Fibroblast of pulmonary artery (primary cell): ENCODE results near the gene SLC43A2.

Experiments used
- DNase-seq: peaks from one replicate; pipeline ENCODE4 v3.0.0-alpha.2; 2010; ENCODE audit warnings: low read depth
- H3K4me3 ChIP-seq: replicated peaks from 2 replicates; pipeline ENCODE4 v1.5.1; 2011; ENCODE audit warnings: low read depth, mild to moderate bottlenecking, control low read depth, low read length, moderate library complexity
- TF ChIP-seq, protein P1 (sequence below): IDR thresholded peaks from 2 replicates; pipeline ENCODE4 v1.5.1; 2011; ENCODE audit warnings: mild to moderate bottlenecking, control low read depth, low read length, inconsistent platforms; ENCODE audit errors: missing control alignments

SLC43A2 gene

DNA sequence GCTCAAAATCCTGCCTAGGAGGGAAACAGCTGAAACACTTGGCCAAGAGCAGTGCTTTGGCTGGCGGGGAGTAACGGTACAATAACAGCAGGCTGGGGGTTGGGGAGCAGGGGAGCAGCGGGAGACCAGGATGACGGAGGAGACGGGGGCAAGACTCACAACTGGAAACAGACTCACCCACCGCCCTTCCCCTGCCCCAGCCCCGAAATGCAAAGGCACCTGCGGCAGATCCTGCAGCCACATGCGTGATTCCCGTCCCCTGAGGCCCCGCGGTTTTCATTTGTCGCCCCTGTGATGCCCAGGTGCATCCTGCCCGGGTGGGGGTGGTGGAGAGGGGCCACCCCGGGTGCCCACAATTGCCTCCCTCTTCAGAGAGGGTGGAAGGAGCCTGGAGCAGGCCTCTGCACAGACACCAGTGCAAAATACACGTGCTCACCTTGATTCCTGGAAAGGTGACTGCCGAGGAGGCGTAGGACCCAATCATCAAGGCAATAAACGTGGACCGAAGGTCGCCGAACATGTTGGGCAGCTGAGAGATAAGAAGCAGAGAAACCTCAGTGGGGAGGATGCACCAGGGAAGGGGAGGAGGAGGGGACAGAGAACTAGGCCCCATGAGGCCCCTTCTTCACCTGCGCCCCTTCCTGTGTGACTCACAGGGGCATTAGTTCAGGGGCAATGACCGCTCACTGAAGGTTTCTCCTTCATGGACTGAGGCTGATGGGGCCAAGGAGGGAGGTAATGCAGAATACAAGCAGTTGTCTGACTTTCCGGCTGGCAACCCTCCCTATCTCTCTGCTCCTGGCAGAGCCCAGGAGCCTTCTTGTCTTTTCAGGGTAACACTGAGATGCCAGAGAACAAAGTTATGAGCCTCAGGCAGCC is 35.6 kb downstream of the SLC43A2 start:
- TF ChIP-seq, protein P1, sequence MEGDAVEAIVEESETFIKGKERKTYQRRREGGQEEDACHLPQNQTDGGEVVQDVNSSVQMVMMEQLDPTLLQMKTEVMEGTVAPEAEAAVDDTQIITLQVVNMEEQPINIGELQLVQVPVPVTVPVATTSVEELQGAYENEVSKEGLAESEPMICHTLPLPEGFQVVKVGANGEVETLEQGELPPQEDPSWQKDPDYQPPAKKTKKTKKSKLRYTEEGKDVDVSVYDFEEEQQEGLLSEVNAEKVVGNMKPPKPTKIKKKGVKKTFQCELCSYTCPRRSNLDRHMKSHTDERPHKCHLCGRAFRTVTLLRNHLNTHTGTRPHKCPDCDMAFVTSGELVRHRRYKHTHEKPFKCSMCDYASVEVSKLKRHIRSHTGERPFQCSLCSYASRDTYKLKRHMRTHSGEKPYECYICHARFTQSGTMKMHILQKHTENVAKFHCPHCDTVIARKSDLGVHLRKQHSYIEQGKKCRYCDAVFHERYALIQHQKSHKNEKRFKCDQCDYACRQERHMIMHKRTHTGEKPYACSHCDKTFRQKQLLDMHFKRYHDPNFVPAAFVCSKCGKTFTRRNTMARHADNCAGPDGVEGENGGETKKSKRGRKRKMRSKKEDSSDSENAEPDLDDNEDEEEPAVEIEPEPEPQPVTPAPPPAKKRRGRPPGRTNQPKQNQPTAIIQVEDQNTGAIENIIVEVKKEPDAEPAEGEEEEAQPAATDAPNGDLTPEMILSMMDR = no peak
- no peak overlapping the region for H3K4me3 ChIP-seq
- no peak for DNase-seq

DNA sequence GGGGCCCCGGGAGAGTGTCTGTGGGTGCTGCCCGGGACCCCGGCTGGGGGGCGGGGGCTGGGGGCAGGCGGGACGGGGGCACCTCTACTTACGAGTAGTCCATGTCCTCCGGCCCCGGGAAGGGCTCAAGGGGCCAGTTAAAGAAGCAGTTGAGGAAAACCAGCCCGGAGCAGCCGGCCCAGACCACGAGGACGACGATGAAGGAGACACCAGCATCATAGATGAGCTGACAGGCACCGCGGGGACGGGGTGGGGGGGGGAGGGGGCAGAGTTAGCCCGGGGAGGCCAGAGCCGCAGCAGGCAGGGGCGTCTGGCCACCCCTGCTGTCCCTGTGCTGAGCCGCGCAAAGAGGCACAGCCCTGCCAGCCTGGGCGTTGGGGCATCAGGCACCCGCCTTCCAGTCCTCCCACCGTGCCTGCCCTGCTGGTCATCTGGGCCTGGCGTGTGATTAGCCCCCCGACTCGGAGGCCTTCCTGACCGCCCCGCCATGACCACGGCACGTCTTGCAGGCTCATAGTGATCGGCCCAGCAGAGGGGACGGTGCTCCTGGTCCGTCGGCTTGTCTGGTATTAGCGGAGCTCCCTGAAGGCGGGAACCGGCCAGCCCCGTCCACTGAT is 37.1 kb downstream of the SLC43A2 start:
- no peak for DNase-seq
- TF ChIP-seq, protein P1 = no peak
- H3K4me3 ChIP-seq = no peak overlapping the region

GRCh38 chr17:1590747-1591473 is 37.7 kb downstream of the SLC43A2 start:
- no peak overlapping the region for H3K4me3 ChIP-seq
- TF ChIP-seq, protein P1 = no peak
- DNase-seq = no peak

GRCh38 chr17:1590029-1590746 is 38.4 kb downstream of the SLC43A2 start:
- TF ChIP-seq, protein P1 = no peak
- peak; percentile 81 for DNase-seq
- no peak overlapping the region for H3K4me3 ChIP-seq

DNA sequence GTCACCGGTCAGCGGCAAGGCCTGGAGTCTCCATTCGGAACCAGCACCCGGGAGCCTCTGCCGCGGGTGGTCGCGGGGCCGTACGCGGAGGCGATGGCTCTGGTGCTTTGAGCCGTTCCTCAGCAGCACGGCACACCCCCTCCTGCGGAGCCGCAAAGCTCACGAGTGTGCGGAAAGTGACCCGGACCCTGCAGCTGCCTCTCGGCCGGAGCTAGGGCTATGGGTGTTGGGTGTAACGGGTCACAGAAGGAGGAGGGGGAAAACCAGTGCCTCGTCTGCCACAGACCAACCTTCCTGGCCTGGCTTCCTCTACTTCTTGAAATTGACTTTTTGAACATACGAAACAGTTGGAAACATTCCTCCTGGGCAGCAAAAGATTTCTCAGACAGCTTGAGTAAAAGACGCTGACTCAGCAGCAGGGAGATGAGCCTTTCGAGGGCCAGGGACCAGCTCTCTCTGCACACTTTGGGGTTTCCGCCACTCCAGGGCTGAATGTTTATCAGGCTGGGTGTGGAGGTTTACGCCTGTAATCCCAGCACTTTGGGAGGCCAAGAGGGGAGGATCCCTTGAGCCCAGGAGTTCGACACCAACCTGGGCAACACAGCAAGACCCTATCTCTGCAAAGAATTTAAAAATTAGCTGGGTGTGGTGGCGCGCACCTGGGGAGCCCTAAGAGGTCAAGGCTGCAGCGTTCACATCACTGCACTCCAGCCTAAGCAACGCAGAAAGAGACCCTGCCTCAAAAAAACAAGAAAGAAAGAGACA is 39.6 kb downstream of the SLC43A2 start:
- no peak overlapping the region for H3K4me3 ChIP-seq
- TF ChIP-seq, protein P1 = no peak
- DNase-seq = peak; percentile 60

DNA sequence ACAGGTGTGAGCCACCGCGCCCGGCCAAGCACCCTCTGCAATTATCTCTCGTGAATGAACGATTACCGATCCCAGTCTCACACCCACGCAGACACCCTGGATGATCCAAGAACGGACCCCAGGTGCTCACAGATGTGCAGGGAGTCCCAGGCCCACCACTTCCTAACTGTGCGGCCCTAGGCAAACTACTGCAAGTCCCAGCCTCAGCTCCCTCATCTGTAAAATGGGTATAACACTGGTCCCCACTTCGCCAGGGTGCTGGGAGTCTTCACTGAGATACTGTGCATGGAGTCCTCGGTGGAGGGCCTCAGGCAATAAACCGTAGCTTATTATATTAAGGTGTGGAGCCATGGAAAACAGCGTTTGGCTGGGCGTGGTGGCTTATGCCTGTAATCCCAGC is 44.5 kb downstream of the SLC43A2 start:
- TF ChIP-seq, protein P1 = no peak
- no peak for DNase-seq
- no peak overlapping the region for H3K4me3 ChIP-seq
